ENCODE data around the gene RFK. TPM values are rescaled to one million over a fixed set of nuclear protein-coding genes. Genes with fewer than 3 reads are reported as not detected.

The RFK gene
- total RNA-seq, 6 experiments from 2014 or later, result 11.1 to 25.2 (median 19.7) TPM

GRCh38 chr9:76433836-76434235 is 39.6 kb upstream of the RFK start:
- no peak for ATAC-seq
- H3K9me3 ChIP-seq, result no peaks in the 10 kb centered on the region
- H3K27ac ChIP-seq, result no peak overlapping the region
- H3K27me3 ChIP-seq, result no peaks in the 10 kb centered on the region
- no peaks in the 10 kb centered on the region for H3K4me1 ChIP-seq
- intact Hi-C loops (cut with DNase I), result no loop called here
- no peak overlapping the region for H3K4me3 ChIP-seq
- no peak for DNase-seq
- no peaks in the 10 kb centered on the region for H3K36me3 ChIP-seq
- WGBS (ENCODE audit: insufficient coverage, low coverage, low lambda C conversion rate, missing lambda C conversion rate), result 76% methylated on average over 3 of the region's 3 CpGs
- no peak for TF ChIP-seq CTCF (IDR thresholded peaks at IDR 0.05)
- TF ChIP-seq POLR2A (IDR thresholded peaks at IDR 0.05), result no peak

- Histone ChIP-seq H3K9me3 (no peaks in the 10 kb centered on the region), H3K36me3 (no peaks in the 10 kb centered on the region), H3K4me1 (no peaks in the 10 kb centered on the region), H3K27ac (no peak overlapping the region), H3K27me3 (no peaks in the 10 kb centered on the region), H3K4me3 (no peak overlapping the region)
- no CpG with 5 or more reads among the region's 5 CpGs for WGBS (ENCODE audit: insufficient coverage, low coverage, low lambda C conversion rate, missing lambda C conversion rate)
- no peak for TF ChIP-seq CTCF (IDR thresholded peaks at IDR 0.05)
- no peak for TF ChIP-seq POLR2A (IDR thresholded peaks at IDR 0.05)
- intact Hi-C loops (cut with DNase I), result no loop called here
- DNase-seq, result no peak
- no peak for ATAC-seq
Observed at GRCh38 chr9:76433406-76433805, 39.2 kb upstream of the RFK start.

GRCh38 chr9:76431601-76432000 is 37.4 kb upstream of the RFK start:
- TF ChIP-seq POLR2A (IDR thresholded peaks at IDR 0.05), result no peak
- TF ChIP-seq CTCF (IDR thresholded peaks at IDR 0.05), result no peak
- Histone ChIP-seq H3K36me3 (no peaks in the 10 kb centered on the region), H3K9me3 (no peaks in the 10 kb centered on the region), H3K27me3 (no peaks in the 10 kb centered on the region), H3K27ac (no peak overlapping the region), H3K4me3 (no peak overlapping the region), H3K4me1 (no peaks in the 10 kb centered on the region)
- ATAC-seq, result no peak
- WGBS (ENCODE audit: insufficient coverage, low coverage, low lambda C conversion rate, missing lambda C conversion rate), result 88% methylated on average over 5 of the region's 8 CpGs
- no peak for DNase-seq
- intact Hi-C loops (cut with DNase I), result no loop called here

- Histone ChIP-seq H3K36me3 (no peaks in the 10 kb centered on the region), H3K4me3 (no peak overlapping the region), H3K9me3 (no peaks in the 10 kb centered on the region), H3K27ac (no peak overlapping the region), H3K4me1 (no peaks in the 10 kb centered on the region), H3K27me3 (no peaks in the 10 kb centered on the region)
- no peak for ATAC-seq
- no peak for DNase-seq
- intact Hi-C loops (cut with DNase I), result no loop called here
- TF ChIP-seq CTCF (IDR thresholded peaks at IDR 0.05), result no peak
- no peak for TF ChIP-seq POLR2A (IDR thresholded peaks at IDR 0.05)
- WGBS (ENCODE audit: insufficient coverage, low coverage, low lambda C conversion rate, missing lambda C conversion rate), result 88% methylated on average over 7 of the region's 7 CpGs
Observed at GRCh38 chr9:76426807-76427419, 32.7 kb upstream of the RFK start.
